ENCODE data around the gene CUX1. TPM values are rescaled to one million over a fixed set of nuclear protein-coding genes. Genes with fewer than 3 reads are reported as not detected.

The CUX1 gene
- total and polyA plus RNA-seq, 2 of the 13 experiments (the other 11 are each of a cell fraction or from before 2014, with no cell fraction given): 13.7 to 14.9 TPM

DNA sequence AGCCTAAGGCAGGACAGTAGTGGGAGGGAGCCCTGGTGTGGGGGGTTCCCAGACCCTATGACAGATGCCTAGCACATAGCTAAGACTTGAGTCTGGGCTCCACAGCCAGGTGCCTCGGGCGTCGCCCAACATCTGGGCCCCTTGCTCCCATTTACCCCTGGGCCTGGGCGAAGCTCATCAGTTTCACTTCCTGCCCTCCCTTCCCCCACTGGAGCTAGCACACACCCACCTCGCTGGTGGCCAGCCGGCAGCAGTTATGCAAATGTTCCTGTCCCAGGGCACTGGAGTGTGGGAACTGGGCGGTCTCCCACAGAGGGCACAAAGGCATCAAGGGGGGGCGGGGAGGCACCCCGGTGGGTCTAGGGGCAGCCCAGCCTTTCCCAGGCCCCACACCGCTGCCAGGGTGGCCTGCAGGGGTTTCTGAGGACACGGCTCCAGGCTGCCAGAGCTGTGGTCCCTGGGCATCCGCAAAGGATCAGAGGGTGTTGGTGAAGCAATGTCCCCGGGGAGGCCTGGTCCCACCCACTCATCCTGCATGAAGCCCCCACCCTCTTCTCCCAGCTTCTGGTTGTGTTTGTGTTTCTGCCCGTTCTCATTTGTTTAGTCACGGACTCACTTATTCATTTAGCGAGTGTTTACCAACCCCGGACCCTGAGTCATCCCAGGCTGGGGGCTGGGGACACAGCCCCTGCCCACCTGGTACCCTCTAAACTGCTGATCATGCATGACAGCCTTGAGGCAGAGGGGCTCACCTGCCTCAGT, 489.7 kb downstream of the CUX1 start (continued):
- TF ChIP-seq IRX3 (CRISPR knock-in tag; IDR thresholded peaks at IDR 0.05; ENCODE audit: borderline replicate concordance, low read depth) (no peak), ZNF460 (CRISPR knock-in tag; IDR thresholded peaks at IDR 0.05; ENCODE audit: borderline replicate concordance) (no peak), PLRG1 (conservative IDR thresholded peaks at IDR 0.05) (no peak), PHF20 (CRISPR knock-in tag; IDR thresholded peaks at IDR 0.05) (no peak), THAP11 (CRISPR knock-in tag; IDR thresholded peaks at IDR 0.05) (peak; percentile 45), PHF5A (CRISPR knock-in tag; IDR thresholded peaks at IDR 0.05; ENCODE audit: low read depth, unreplicated experiment) (no peak), CBX5 (CRISPR knock-in tag; IDR thresholded peaks at IDR 0.05; ENCODE audit: borderline replicate concordance) (no peak), FOXP1 (IDR thresholded peaks at IDR 0.05) (no peak), FOXP1 (CRISPR knock-in tag; IDR thresholded peaks at IDR 0.05) (peak; percentile 72), NR1H2 (CRISPR knock-in tag; IDR thresholded peaks at IDR 0.05; ENCODE audit: borderline replicate concordance, low read depth) (no peak), ZNF781 (CRISPR knock-in tag; IDR thresholded peaks at IDR 0.05; ENCODE audit: borderline replicate concordance, not compliant biosample characterization) (no peak), ATF7 (IDR thresholded peaks at IDR 0.05) (no peak), ATF7 (CRISPR knock-in tag; IDR thresholded peaks at IDR 0.05) (no peak), U2AF2 (IDR thresholded peaks at IDR 0.05; ENCODE audit: low read depth, low read length) (no peak), IRF2 (CRISPR knock-in tag; IDR thresholded peaks at IDR 0.05) (no peak), HOXD1 (CRISPR knock-in tag; IDR thresholded peaks at IDR 0.05) (no peak), ZNF451 (CRISPR knock-in tag; IDR thresholded peaks at IDR 0.05) (no peak), HHEX (CRISPR knock-in tag; IDR thresholded peaks at IDR 0.05) (no peak), FOXM1 (CRISPR knock-in tag; IDR thresholded peaks at IDR 0.05) (no peak), FOXC1 (CRISPR knock-in tag; IDR thresholded peaks at IDR 0.05; ENCODE audit: borderline replicate concordance) (no peak)
- TF ChIP-seq, protein P1, sequence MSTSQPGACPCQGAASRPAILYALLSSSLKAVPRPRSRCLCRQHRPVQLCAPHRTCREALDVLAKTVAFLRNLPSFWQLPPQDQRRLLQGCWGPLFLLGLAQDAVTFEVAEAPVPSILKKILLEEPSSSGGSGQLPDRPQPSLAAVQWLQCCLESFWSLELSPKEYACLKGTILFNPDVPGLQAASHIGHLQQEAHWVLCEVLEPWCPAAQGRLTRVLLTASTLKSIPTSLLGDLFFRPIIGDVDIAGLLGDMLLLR (CRISPR knock-in tag; IDR thresholded peaks at IDR 0.05): no peak
- TF ChIP-seq, protein P2, sequence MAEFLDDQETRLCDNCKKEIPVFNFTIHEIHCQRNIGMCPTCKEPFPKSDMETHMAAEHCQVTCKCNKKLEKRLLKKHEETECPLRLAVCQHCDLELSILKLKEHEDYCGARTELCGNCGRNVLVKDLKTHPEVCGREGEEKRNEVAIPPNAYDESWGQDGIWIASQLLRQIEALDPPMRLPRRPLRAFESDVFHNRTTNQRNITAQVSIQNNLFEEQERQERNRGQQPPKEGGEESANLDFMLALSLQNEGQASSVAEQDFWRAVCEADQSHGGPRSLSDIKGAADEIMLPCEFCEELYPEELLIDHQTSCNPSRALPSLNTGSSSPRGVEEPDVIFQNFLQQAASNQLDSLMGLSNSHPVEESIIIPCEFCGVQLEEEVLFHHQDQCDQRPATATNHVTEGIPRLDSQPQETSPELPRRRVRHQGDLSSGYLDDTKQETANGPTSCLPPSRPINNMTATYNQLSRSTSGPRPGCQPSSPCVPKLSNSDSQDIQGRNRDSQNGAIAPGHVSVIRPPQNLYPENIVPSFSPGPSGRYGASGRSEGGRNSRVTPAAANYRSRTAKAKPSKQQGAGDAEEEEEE (CRISPR knock-in tag; IDR thresholded peaks at IDR 0.05; ENCODE audit: borderline replicate concordance): no peak
- TF ChIP-seq, protein P3, sequence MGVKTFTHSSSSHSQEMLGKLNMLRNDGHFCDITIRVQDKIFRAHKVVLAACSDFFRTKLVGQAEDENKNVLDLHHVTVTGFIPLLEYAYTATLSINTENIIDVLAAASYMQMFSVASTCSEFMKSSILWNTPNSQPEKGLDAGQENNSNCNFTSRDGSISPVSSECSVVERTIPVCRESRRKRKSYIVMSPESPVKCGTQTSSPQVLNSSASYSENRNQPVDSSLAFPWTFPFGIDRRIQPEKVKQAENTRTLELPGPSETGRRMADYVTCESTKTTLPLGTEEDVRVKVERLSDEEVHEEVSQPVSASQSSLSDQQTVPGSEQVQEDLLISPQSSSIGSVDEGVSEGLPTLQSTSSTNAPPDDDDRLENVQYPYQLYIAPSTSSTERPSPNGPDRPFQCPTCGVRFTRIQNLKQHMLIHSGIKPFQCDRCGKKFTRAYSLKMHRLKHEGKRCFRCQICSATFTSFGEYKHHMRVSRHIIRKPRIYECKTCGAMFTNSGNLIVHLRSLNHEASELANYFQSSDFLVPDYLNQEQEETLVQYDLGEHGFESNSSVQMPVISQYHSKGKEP (CRISPR knock-in tag; IDR thresholded peaks at IDR 0.05): no peak
- TF ChIP-seq, protein P4, sequence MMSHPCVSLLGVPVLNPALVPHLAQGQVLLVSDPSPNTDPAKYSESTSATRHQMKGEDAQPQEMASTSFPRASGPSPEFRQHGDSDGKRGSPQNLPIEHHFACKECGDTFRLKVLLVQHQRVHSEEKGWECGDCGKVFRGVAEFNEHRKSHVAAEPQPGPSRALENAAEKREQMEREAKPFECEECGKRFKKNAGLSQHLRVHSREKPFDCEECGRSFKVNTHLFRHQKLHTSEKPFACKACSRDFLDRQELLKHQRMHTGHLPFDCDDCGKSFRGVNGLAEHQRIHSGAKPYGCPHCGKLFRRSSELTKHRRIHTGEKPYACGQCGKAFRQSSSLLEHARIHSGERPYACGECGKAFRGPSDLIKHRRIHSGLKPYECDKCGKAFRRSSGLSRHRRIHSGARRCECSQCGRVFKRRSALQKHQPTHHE (CRISPR knock-in tag; IDR thresholded peaks at IDR 0.05; ENCODE audit: borderline replicate concordance): no peak
- TF ChIP-seq, protein P5, sequence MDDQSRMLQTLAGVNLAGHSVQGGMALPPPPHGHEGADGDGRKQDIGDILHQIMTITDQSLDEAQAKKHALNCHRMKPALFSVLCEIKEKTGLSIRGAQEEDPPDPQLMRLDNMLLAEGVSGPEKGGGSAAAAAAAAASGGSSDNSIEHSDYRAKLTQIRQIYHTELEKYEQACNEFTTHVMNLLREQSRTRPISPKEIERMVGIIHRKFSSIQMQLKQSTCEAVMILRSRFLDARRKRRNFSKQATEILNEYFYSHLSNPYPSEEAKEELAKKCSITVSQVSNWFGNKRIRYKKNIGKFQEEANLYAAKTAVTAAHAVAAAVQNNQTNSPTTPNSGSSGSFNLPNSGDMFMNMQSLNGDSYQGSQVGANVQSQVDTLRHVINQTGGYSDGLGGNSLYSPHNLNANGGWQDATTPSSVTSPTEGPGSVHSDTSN (CRISPR knock-in tag; IDR thresholded peaks at IDR 0.05; ENCODE audit: borderline replicate concordance): no peak
